Glutamatergic neuron (in vitro differentiated cells): ENCODE results near the gene WIPF1. TPM values are rescaled to one million over a fixed set of nuclear protein-coding genes. Genes with fewer than 3 reads are reported as not detected.

Experiments
- DNase-seq: peaks from one replicate; pipeline ENCODE4 v3.0.0; 2022
- H3K27ac Mint-ChIP-seq: one replicate; pipeline ENCODE4 v1.8.0; 2020; ENCODE audit warnings: mild to moderate bottlenecking, mixed read lengths, inconsistent platforms; ENCODE audit not compliant: unreplicated experiment
- H3K27me3 Mint-ChIP-seq: one replicate; pipeline ENCODE4 v1.8.0; 2020; ENCODE audit warnings: mild to moderate bottlenecking, moderate library complexity, mixed read lengths, inconsistent platforms; ENCODE audit not compliant: unreplicated experiment
- H3K36me3 Mint-ChIP-seq: one replicate; pipeline ENCODE4 v1.8.0; 2020; ENCODE audit warnings: mild to moderate bottlenecking, mixed read lengths, inconsistent platforms; ENCODE audit not compliant: unreplicated experiment
- H3K4me1 Mint-ChIP-seq: one replicate; pipeline ENCODE4 v1.8.0; 2020; ENCODE audit warnings: mild to moderate bottlenecking, low read depth, mixed read lengths, inconsistent platforms; ENCODE audit not compliant: unreplicated experiment
- H3K4me3 Mint-ChIP-seq: one replicate; pipeline ENCODE4 v1.8.0; 2020; ENCODE audit warnings: mild to moderate bottlenecking, mixed read lengths, inconsistent platforms; ENCODE audit not compliant: unreplicated experiment
- H3K9me3 Mint-ChIP-seq: one replicate; pipeline ENCODE4 v1.8.0; 2020; ENCODE audit warnings: mild to moderate bottlenecking, moderate library complexity, mixed read lengths, inconsistent platforms; ENCODE audit not compliant: unreplicated experiment
- total RNA-seq: library from RNA; stranded (reverse); fragmentation: NEBNext Ultra II Directional; extraction: Animal tissue kit (Norgen Biotek cat#: 25700); gene quantifications from one replicate; pipeline ENCODE4 v1.2.1, GENCODE V29; 2021; ENCODE audit not compliant: unreplicated experiment
- TF ChIP-seq, protein P1 (sequence below): fragments of 200-600 bp; sonication (generic); IDR thresholded peaks from one replicate; pipeline ENCODE4 v1.5.0; 2021; ENCODE audit not compliant: partially characterized antibody, unreplicated experiment

WIPF1 gene
- total RNA-seq, 1 donor from 2014 or later = 15.5 TPM

DNA sequence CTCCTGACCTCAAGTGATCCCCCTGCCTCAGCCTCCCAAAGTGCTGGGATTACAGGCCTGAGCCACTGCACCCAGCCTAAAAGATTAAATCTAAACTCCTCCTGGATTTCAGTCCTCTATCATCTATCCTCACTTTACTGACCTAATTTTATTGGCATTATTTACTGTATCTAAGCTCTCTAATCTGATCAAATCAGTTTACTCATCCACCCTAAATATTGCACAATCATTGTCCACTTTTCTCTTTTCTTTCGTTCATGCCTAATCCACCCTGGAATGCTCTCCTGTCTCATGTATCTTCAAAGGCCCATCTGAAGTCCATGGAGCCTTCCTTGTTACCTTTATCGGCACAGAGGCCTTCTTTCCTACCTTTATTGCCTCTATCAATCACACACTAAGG lies 79.2 kb downstream of the WIPF1 start:
- no peaks in the 10 kb centered on the region for H3K36me3 Mint-ChIP-seq
- H3K4me3 Mint-ChIP-seq = no peak overlapping the region
- H3K4me1 Mint-ChIP-seq = no peaks in the 10 kb centered on the region
- peaks cover 2% of the 10 kb centered on the region for H3K27me3 Mint-ChIP-seq
- peaks cover 6% of the 10 kb centered on the region for H3K9me3 Mint-ChIP-seq
- no peak overlapping the region for H3K27ac Mint-ChIP-seq
- TF ChIP-seq, protein P1, sequence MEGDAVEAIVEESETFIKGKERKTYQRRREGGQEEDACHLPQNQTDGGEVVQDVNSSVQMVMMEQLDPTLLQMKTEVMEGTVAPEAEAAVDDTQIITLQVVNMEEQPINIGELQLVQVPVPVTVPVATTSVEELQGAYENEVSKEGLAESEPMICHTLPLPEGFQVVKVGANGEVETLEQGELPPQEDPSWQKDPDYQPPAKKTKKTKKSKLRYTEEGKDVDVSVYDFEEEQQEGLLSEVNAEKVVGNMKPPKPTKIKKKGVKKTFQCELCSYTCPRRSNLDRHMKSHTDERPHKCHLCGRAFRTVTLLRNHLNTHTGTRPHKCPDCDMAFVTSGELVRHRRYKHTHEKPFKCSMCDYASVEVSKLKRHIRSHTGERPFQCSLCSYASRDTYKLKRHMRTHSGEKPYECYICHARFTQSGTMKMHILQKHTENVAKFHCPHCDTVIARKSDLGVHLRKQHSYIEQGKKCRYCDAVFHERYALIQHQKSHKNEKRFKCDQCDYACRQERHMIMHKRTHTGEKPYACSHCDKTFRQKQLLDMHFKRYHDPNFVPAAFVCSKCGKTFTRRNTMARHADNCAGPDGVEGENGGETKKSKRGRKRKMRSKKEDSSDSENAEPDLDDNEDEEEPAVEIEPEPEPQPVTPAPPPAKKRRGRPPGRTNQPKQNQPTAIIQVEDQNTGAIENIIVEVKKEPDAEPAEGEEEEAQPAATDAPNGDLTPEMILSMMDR = no peak
- no peak for DNase-seq

DNA sequence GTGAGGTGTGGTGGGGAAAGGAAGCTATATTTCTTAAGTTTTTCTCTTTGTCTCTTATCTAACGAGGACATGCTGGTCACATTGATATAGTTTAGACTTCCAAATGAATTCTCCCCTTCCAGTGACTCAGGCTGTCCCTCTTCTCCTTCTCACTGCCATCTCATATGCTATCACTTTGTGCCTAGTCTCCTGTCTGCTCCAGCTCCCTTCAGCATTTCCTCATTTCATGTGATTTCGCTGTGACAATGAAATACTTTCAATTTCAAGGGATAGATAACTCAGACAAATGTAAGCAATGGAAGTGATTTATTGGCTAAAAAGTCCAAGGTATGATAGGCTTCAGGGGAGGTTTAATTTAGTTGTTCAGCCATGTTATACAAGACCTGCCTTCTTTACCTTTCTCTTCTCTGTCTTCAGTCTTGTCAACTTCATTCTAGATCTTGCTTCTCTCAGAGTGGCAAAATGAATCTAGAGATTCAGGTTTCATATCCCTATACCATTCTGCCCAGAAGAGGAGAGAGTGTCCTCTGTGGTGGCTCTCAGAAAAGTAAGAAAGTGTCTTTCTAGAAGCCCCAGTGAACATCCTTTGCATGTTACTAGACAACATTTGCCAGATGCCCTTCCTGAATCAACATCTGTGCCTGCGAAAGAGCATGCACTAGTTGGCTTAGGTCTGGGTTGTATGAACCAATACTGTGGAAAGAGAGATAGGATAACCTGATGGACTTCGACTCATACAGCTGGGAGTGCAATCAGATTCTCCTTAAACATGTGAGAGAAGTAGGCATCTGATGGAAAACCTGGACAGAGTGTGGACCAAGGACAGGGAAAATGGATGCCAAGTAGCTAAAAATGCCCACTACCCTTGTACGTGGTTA lies 80.9 kb downstream of the WIPF1 start:
- H3K36me3 Mint-ChIP-seq = peaks cover 14% of the 10 kb centered on the region

DNA sequence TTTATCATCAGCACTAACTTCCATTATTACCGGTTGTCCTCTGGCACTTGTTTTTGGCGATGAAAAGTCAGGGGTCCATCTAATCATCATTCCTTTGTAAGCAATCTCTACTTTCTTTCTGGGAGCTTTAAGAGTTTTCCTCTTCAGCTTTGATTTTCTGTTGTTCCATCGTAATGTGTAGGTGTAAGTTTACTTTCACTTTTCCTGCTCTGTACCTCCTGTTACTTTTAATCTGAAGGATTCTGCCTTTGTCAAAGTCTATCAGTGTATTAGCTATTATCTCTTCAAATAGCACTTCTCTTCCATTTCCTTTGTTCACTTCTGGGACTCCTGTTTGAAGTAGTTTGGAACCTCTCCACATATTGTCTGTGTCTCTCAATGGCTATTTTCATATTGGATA lies 85.3 kb downstream of the WIPF1 start:
- Mint-ChIP-seq H3K27me3 (no peaks in the 10 kb centered on the region), H3K36me3 (peaks cover 34% of the 10 kb centered on the region), H3K4me1 (no peaks in the 10 kb centered on the region), H3K27ac (no peak overlapping the region), H3K9me3 (peaks cover 14% of the 10 kb centered on the region), H3K4me3 (no peak overlapping the region)
- no peak for DNase-seq
- TF ChIP-seq, protein P1 = no peak

More for the DNA sequence above, 80.9 kb downstream of the WIPF1 start:
- no peak for DNase-seq
- peaks cover 11% of the 10 kb centered on the region for H3K9me3 Mint-ChIP-seq
- no peak overlapping the region for H3K4me3 Mint-ChIP-seq
- no peak overlapping the region for H3K27ac Mint-ChIP-seq
- peaks cover 2% of the 10 kb centered on the region for H3K27me3 Mint-ChIP-seq
- no peaks in the 10 kb centered on the region for H3K4me1 Mint-ChIP-seq
- TF ChIP-seq, protein P1 = no peak

DNA sequence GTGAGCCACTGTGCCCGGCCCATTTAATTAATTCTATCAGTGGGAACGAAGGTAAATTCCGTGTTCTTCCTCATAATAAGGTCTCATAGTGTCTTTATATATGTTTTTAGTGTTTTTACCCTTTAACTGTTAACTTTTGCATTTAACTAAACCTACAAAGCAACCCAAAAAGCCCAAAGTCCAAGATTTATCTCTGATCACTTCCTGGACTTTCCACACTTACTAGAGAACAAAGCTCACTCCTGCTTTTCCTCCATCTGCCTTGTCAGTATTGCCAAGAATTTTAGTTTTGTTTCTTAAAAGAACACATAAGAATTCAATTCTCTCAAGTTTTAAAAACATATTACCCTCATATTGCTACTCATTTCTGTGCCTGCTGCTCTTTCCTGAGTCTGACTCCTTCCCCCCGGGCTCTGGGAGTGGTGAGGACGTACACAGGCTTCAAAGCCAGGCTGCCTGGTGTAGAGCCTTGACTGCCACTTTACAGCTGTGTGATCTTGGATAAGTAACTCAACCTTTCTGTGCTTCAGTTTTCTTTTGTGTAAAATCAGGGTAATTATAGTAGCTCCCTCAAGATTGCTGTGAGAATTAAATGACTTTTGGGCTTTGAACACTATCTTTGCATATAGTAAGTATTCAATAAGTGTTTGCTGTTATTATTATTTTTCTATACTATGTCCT lies 85.9 kb downstream of the WIPF1 start:
- DNase-seq = no peak
- H3K9me3 Mint-ChIP-seq = peaks cover 15% of the 10 kb centered on the region
- H3K27ac Mint-ChIP-seq = no peak overlapping the region
- no peaks in the 10 kb centered on the region for H3K4me1 Mint-ChIP-seq
- TF ChIP-seq, protein P1 = no peak
- H3K4me3 Mint-ChIP-seq = no peak overlapping the region
- H3K36me3 Mint-ChIP-seq = peaks cover 40% of the 10 kb centered on the region
- no peaks in the 10 kb centered on the region for H3K27me3 Mint-ChIP-seq
